Measurements from ENCODE around the gene STAT2. TPM values are rescaled to one million over a fixed set of nuclear protein-coding genes. Genes with fewer than 3 reads are reported as not detected.

The STAT2 gene
- total and polyA plus RNA-seq, 2 of the 13 experiments (the other 11 are each of a cell fraction or from before 2014, with no cell fraction given): 43.5 to 84.6 TPM

DNA sequence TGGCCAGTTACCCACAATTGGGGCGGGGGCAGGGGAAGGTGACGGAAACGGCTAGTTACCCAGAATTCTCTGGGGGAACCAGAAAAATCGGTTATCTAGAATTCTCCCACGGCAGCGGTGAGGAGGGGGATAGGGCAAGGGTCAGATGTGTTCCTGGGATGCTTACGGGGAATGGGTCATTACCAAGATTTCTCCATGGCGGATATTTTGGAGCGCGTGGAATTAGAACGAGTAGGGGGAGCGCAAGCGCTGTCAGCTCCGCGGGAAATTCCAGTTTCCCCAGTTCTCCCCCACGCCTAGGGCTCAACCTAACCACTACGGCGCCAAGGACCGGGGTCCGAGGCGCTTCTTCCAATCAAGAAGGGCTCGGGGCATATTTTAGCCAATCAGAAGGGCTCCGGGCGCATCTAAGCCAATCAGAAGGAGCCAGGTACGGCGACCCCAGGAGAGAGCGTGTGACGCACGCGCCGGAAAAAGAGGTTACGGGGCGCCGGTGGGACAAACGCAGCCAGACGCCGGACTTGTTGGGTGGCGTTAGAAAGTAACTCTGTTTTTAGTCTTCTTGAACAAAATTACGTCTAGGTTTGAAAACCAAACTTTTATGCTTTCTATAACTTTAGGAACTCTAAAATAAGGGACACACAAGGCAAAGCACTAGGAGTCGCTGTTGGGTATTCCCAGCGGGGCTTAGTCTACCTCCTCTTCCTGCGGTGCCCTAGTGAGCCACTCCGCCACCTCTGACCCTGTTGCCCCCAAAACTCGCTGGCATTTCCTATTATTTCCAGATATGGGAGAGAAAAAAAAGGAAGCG is 26.0 kb downstream of the STAT2 start, which contains the start of gene PAN2 (continued):
- TF ChIP-seq, protein P1, sequence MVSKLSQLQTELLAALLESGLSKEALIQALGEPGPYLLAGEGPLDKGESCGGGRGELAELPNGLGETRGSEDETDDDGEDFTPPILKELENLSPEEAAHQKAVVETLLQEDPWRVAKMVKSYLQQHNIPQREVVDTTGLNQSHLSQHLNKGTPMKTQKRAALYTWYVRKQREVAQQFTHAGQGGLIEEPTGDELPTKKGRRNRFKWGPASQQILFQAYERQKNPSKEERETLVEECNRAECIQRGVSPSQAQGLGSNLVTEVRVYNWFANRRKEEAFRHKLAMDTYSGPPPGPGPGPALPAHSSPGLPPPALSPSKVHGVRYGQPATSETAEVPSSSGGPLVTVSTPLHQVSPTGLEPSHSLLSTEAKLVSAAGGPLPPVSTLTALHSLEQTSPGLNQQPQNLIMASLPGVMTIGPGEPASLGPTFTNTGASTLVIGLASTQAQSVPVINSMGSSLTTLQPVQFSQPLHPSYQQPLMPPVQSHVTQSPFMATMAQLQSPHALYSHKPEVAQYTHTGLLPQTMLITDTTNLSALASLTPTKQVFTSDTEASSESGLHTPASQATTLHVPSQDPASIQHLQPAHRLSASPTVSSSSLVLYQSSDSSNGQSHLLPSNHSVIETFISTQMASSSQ (IDR thresholded peaks at IDR 0.05; ENCODE audit: low read depth): no peak
- TF ChIP-seq, protein P1 (CRISPR knock-in tag; IDR thresholded peaks at IDR 0.05; ENCODE audit: borderline replicate concordance): no peak
- TF ChIP-seq, protein P2, sequence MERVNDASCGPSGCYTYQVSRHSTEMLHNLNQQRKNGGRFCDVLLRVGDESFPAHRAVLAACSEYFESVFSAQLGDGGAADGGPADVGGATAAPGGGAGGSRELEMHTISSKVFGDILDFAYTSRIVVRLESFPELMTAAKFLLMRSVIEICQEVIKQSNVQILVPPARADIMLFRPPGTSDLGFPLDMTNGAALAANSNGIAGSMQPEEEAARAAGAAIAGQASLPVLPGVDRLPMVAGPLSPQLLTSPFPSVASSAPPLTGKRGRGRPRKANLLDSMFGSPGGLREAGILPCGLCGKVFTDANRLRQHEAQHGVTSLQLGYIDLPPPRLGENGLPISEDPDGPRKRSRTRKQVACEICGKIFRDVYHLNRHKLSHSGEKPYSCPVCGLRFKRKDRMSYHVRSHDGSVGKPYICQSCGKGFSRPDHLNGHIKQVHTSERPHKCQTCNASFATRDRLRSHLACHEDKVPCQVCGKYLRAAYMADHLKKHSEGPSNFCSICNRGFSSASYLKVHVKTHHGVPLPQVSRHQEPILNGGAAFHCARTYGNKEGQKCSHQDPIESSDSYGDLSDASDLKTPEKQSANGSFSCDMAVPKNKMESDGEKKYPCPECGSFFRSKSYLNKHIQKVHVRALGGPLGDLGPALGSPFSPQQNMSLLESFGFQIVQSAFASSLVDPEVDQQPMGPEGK (CRISPR knock-in tag; IDR thresholded peaks at IDR 0.05): peak; percentile 62; the same call in 1 of the 2 replicates
- no peak for TF ChIP-seq TCF7L2 (IDR thresholded peaks at IDR 0.05; ENCODE audit: low read depth, low read length)
- TF ChIP-seq, protein P3, sequence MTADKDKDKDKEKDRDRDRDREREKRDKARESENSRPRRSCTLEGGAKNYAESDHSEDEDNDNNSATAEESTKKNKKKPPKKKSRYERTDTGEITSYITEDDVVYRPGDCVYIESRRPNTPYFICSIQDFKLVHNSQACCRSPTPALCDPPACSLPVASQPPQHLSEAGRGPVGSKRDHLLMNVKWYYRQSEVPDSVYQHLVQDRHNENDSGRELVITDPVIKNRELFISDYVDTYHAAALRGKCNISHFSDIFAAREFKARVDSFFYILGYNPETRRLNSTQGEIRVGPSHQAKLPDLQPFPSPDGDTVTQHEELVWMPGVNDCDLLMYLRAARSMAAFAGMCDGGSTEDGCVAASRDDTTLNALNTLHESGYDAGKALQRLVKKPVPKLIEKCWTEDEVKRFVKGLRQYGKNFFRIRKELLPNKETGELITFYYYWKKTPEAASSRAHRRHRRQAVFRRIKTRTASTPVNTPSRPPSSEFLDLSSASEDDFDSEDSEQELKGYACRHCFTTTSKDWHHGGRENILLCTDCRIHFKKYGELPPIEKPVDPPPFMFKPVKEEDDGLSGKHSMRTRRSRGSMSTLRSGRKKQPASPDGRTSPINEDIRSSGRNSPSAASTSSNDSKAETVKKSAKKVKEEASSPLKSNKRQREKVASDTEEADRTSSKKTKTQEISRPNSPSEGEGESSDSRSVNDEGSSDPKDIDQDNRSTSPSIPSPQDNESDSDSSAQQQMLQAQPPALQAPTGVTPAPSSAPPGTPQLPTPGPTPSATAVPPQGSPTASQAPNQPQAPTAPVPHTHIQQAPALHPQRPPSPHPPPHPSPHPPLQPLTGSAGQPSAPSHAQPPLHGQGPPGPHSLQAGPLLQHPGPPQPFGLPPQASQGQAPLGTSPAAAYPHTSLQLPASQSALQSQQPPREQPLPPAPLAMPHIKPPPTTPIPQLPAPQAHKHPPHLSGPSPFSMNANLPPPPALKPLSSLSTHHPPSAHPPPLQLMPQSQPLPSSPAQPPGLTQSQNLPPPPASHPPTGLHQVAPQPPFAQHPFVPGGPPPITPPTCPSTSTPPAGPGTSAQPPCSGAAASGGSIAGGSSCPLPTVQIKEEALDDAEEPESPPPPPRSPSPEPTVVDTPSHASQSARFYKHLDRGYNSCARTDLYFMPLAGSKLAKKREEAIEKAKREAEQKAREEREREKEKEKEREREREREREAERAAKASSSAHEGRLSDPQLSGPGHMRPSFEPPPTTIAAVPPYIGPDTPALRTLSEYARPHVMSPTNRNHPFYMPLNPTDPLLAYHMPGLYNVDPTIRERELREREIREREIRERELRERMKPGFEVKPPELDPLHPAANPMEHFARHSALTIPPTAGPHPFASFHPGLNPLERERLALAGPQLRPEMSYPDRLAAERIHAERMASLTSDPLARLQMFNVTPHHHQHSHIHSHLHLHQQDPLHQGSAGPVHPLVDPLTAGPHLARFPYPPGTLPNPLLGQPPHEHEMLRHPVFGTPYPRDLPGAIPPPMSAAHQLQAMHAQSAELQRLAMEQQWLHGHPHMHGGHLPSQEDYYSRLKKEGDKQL (CRISPR knock-in tag; IDR thresholded peaks at IDR 0.05; ENCODE audit: low read depth): no peak
- TF ChIP-seq, protein P4, sequence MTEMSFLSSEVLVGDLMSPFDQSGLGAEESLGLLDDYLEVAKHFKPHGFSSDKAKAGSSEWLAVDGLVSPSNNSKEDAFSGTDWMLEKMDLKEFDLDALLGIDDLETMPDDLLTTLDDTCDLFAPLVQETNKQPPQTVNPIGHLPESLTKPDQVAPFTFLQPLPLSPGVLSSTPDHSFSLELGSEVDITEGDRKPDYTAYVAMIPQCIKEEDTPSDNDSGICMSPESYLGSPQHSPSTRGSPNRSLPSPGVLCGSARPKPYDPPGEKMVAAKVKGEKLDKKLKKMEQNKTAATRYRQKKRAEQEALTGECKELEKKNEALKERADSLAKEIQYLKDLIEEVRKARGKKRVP (CRISPR knock-in tag; IDR thresholded peaks at IDR 0.05): peak in 1 of 2 experiments; percentile 34; a peak in 1 of 4 replicates
- no peak for TF ChIP-seq ZNF629 (CRISPR knock-in tag; conservative IDR thresholded peaks at IDR 0.05)
- TF ChIP-seq, protein P5, sequence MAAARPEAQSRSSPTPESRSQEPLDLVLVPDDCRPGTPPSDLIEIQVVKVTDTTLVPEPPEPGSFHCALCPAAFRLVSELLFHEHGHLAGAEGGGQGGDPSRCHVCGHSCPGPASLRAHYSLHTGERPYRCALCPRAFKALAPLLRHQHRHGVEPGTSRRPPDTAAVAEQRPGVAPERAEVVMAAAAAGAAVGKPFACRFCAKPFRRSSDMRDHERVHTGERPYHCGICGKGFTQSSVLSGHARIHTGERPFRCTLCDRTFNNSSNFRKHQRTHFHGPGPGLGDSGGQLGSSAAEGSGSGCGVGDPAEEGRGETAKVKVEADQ (CRISPR knock-in tag; IDR thresholded peaks at IDR 0.05; ENCODE audit: borderline replicate concordance): 0 out of 2 replicates have a peak, but pooled peaks have one; percentile 62
- 0 out of 2 replicates have a peak, but pooled peaks have one; percentile 23 for TF ChIP-seq GFI1 (CRISPR knock-in tag; IDR thresholded peaks at IDR 0.05; ENCODE audit: borderline replicate concordance)
- TF ChIP-seq ZNF17 (CRISPR knock-in tag; IDR thresholded peaks at IDR 0.05): 0 out of 2 replicates have a peak, but pooled peaks have one; percentile 37
- TF ChIP-seq HMG20B (CRISPR knock-in tag; conservative IDR thresholded peaks at IDR 0.05): no peak
- TF ChIP-seq CBFB (CRISPR knock-in tag; IDR thresholded peaks at IDR 0.05): peak; percentile 33; the same call in 1 of the 2 replicates
